SKM-1 treated with dmso at 0.1 percent for 144 hours (cell line): Measurements from ENCODE around the gene NXF1.
"Not testable (repeated sequence)": the region's sequence is repeated elsewhere in the genome, so short reads cannot be mapped to it uniquely, and the experiment has no call there.

Experiments used
- DNase-seq: peaks from one replicate; lab custom pipeline; 2025; ENCODE audit not compliant: unreplicated experiment; lab: John Stamatoyannopoulos, UW

NXF1 gene

GRCh38 chr11:62832336-62833234, 27.3 kb upstream of the NXF1 start, which contains the start of gene TEX54:
Gene TEX54 (minus strand): TSS chr11:62832841.
- DNase-seq, result no peak

GRCh38 chr11:62831520-62832335, 26.5 kb upstream of the NXF1 start, which contains the start of gene STX5:
Gene STX5 (minus strand): TSS chr11:62832051. CDS start chr11:62831243, 808 bp downstream.
- peak; percentile 93 for DNase-seq

- no peak for DNase-seq
These were observed 25.8 kb upstream of the NXF1 start for GRCh38 chr11:62830904-62831519.

GRCh38 chr11:62828130-62828529, 22.9 kb upstream of the NXF1 start:
- not testable (repeated sequence) for DNase-seq

- DNase-seq, result no peak
These were observed 18.4 kb upstream of the NXF1 start for GRCh38 chr11:62823677-62824076.

GRCh38 chr11:62817129-62817528, 11.9 kb upstream of the NXF1 start:
- DNase-seq, result no peak

GRCh38 chr11:62816557-62816956, 11.3 kb upstream of the NXF1 start:
- DNase-seq, result peak; percentile 79

- DNase-seq, result no peak
These were observed 6.4 kb upstream of the NXF1 start for GRCh38 chr11:62811659-62812058.

GRCh38 chr11:62810748-62811147, 5.5 kb upstream of the NXF1 start:
- no peak for DNase-seq

GRCh38 chr11:62806611-62807121, 1.4 kb upstream of the NXF1 start:
- peak; percentile 85 for DNase-seq

- DNase-seq, result no peak
These were observed 761 bp upstream of the NXF1 start for GRCh38 chr11:62805961-62806441.

- no peak for DNase-seq
These were observed 747 bp downstream of the NXF1 start for GRCh38 chr11:62804310-62805075.

GRCh38 chr11:62801071-62801470, 4.2 kb downstream of the NXF1 start:
- no peak for DNase-seq

GRCh38 chr11:62799486-62799885, 5.8 kb downstream of the NXF1 start:
- DNase-seq, result no peak

GRCh38 chr11:62796281-62796680, 9.0 kb downstream of the NXF1 start:
- DNase-seq, result no peak

- DNase-seq, result no peak
These were observed 11.0 kb downstream of the NXF1 start for GRCh38 chr11:62794201-62794775.

- DNase-seq, result no peak
These were observed 13.1 kb downstream of the NXF1 start for GRCh38 chr11:62792202-62792575.

- DNase-seq, result peak; percentile 76
These were observed 13.6 kb downstream of the NXF1 start, which contains the start of gene TMEM223 for GRCh38 chr11:62791501-62792201. Gene TMEM223 (minus strand): TSS chr11:62792006. CDS start chr11:62791994, 12 bp downstream.

GRCh38 chr11:62789576-62789975, 15.7 kb downstream of the NXF1 start:
- no peak for DNase-seq
